DMS114 treated with DMSO at 0.1 percent for 48 hours (cell line): ENCODE measurements around the gene CLPX.
"Not testable (repeated sequence)": the region's sequence is repeated elsewhere in the genome, so short reads cannot be mapped to it uniquely, and the experiment has no call there.

Experiments used
- DNase-seq: peaks from one replicate; lab custom pipeline; 2025; ENCODE audit not compliant: unreplicated experiment; lab: John Stamatoyannopoulos, UW

The CLPX gene

DNA sequence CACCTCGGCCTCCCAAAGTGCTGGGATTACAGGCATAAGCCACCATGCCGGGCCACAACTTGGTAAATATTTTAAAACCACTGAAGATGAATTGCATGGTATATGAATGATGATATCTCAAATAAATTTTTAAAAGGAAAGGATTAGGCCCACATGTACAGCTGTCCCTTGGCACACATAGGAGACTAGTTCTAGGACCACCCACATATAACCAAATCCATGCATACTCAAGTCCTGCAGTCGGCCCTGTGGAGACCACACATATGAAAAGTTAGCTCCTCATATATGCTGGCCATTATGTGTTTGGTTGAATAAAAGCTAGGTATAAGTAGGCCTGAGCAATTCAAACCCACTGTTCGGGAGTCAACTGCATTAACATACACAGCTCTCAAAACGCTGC, 10.6 kb downstream of the CLPX start:
- DNase-seq, result no peak

DNA sequence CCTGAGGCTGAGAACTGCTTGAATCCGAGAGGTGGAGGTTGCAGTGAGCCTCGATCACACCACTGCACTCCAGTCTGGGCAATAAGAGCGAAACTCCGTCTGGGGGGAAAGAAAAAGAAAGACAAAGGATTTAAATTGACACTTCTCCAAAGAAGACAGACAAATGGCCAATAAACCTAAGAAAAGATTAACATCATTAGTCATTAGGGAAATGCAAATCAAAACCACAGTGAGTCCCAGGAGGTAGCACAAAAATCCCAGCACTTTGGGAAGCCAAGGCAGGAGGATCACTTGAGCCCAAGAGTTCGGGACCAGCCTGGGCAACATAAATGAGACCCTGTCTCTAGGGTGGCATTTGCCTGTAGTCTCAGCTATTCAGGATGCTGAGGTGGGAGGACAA, 12.6 kb downstream of the CLPX start:
- DNase-seq, result no peak

DNA sequence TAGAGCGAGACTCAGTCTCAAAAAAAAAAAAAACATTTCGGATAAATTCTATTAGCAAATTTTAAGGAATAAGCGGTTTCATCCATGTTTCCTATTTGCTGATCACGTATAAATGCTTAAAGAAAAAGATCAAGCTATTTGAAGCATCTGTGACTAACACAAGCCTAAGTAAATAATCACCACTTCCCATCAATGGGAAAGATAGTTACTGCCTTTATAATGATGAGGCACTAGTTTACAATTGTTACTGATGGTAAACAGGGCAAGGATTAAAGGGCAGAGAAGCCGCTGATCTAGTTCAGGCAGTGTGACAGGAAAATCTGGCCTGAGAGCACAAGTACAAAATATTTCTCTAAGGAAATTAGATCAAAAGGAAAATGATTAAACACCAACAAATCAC, 13.7 kb downstream of the CLPX start:
- DNase-seq, result no peak

DNA sequence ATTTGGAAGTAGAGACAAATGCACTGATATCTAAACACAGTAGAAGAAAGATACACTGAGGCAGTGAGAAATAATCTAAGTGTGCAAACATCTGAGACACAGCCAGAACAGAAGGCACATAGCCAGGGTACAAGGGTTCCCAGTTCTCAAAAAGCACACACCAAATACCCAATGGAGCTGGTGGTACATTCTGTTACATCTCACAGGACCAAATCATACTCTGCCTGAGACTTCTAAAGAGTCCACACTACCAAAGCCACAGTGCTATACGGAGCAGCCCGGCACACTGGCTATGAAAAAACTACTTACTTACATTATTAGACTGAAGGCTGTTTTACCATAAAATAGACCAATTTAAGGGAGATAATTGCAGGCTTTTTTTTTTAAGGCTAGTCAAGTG, 19.3 kb downstream of the CLPX start:
- DNase-seq, result no peak

DNA sequence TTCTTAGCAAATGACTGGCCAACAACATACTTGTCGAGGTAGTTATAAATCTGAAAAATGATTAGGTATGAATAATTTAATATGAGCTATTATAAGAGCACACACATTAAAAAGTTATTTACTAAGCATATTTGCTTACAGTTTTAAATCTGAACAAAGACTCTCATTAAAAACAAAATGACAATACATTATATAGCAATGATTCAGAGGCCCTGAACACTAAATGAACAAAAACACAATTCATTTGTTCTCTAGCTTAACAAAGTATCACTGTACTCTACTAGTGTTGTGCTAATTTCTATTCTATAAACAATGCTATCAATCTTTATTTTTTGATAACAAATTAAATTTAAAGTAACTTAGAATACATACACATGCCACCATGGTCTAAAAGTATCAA, 21.0 kb downstream of the CLPX start:
- no peak for DNase-seq

DNA sequence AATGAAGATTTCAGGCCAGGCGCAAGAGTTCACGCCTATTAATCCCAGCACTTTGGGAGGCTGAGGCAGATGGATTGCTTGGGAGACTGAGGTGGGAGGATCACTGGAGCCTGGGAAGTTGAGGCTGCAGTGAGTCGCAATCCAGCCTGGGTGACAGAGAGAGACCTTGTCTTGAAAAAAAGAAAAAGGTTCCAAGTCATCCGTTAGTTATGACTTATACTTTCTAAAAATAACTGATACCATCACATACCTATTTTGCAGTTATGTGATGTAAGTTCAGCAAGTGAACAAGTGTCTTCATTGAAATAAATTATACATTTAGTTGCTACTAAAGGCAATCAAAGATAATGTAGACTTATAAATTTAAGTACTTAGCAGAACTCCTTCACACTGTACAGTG, 22.1 kb downstream of the CLPX start:
- DNase-seq, result no peak

DNA sequence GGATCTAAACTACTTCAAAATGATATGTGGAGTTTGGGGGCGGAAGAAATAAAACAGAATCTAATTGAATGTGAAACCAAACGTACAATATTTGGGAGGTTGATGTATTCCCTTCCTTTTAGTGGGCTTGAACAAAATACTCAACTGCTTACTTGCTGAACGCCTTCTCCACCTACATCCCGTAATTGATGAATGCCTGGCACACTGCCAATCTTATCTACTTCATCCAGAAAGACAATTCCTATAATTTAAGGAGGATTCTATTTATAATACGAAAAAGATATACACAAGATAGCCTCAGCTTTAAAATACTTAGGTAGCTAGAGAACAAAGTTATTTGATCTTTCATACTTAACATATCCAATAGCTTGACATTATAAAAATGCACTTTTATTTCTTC, 28.4 kb downstream of the CLPX start:
- DNase-seq, result no peak

DNA sequence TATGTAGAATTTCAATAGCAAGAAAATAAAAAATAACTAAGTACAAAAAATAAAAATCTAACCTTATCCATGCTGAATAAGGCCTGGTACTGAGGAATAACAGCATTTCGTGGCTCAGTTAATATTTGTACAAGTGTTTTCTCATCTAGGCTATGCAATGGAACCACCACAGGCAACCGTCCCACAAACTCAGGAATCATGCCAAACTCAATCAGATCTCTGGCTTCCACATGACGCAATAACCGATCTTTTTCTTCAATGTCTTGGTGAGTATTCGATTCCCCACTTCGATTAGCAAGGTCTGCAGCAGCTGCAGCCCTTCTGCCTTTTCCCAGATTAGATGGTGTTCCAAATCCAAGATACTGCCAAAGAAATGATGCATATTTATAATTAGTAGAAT, 30.4 kb downstream of the CLPX start:
- DNase-seq, result no peak

DNA sequence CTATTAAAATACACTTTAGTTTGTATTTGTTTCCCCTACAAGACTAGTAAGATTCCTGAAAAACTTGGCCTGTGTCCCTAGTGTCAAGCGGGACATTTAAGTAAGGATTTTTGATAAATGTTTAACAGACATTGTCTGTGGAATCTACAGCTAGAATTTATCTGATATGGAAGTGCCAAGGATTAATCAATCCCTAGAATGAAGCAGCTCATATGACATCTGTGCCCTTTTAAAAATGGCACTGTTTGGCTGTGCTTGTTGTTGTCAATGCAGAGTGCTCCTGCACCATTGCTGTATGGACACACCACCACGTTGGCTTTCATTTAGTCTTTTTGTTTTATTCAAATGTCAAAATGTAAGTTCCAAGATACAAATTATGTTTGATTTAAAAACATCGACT, 37.2 kb downstream of the CLPX start:
- no peak for DNase-seq

DNA sequence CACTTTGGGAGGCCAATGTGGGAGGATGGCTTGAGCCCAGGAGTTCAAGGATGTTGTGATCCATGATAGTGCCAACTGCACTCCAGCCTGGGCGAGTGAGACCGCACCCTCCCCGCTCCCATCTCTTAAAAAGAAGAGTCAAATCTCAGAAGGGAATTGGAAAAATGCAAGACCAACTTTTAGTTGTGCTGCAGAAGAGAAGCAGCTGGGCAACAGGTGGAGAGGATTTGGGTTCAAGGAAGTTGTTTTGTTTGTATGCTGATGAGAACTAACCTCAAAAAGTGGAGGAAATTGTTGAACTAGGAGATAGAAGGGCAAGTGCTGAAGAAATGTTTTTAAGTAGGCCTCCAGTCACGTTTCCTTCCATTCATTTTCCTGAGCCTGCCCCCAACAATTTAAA, 38.7 kb downstream of the CLPX start:
- no peak for DNase-seq

DNA sequence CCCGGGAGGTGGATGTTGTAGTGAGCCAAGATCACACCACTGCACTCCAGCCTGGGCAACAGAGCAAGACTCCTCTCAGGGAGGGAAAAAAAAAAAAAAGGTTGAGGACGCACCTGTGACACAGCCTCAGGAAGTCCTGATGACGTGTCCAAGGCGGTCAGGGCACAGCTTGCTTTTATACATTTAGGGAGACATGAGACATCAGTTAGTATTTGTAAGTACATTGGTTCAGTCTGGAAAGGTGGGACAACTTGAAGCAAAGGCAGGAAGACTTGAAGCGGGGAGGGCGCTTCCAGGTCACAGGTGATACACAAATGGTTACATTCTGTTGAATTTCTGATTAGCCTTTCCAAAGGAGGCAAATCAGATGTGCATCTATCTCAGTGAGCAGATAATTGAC, 46.5 kb downstream of the CLPX start:
- DNase-seq, result not testable (repeated sequence)

DNA sequence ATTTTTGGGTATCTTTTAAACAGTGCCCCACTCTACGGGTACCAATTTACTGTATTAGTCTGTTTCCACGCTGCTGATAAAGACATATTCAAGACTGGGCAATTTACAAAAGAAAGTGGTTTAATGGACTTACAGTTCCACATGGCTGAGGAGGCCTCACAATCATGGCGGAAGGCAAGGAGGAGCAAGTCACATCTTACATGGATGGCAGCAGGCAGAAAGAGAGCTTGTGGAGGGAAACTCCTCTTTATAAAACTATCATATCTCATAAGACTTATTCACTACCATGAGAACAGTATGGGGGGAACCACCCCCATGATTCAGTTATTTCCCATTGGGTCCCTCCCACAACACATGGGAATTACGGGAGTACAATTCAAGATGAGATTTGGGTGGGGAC, 47.2 kb downstream of the CLPX start:
- not testable (repeated sequence) for DNase-seq

DNA sequence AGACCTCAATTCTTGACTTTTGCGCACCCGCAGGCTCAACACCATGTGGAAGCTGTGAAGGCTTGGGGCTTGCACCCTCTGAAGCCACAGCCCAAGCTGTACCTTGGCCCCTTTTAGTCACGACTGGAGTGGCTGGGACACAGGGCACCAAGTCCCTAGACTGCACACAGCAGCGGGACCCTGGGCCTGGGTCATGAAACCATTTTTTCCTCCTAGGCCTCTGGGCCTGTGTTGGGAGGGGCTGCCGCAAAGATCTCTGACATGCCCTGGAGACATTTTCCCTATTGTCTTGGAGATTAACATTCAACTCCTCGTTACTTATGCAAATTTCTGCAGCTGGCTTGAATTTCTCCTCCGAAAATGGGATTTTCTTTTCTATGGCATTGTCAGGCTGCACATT, 48.1 kb downstream of the CLPX start:
- not testable (repeated sequence) for DNase-seq

DNA sequence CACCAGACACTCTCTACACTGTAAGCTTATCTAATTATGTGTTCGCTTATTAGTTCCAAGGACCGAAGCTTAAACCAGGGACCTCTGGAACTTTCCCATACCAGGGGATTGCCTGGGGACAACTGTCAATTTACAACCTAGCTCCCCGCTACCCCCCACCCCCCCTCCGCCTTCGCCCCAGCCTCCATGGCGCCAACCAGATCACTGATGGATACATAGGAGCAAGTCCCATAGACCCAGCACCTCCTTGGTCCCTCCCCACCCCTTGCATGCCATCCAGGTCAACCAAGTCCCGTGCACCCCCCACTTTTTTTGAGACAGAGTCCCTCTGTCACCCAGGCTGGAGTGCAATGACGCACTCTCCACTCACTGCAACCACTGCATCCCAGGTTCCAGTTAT, 50.6 kb downstream of the CLPX start:
- no peak for DNase-seq

DNA sequence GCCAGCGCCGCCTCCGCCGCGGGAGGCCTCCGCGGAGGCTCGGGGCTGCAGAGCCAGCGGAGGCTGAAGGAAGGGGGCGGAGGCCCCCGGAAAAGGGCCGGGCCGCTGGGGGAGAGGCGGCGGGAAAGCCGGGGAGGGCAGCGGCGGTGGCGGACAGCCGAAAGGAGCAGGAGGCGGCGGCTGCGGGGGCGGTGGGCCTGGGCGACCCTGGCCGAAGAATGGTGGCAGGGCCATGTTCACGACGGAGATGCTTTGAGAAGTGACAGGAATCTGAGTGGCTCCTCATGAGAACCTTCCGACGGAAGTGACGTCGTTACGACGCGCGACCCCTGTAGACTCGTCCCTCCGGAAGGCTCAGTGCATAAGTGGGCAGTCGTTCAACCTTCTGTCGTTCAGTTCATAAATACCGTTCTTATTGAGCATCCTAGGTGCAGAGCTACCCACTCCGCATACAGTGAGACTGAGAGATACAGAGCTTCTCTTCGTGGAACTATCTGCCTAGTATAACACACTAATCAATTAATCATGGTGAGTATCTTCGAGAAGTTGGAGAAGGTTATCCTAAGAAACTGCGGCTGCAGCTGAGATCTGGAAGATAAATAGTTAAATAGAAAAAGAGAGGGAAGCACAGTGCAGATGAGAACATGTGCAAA, 51.5 kb downstream of the CLPX start, which contains the start of gene PDCD7:
TSS of gene PDCD7 (minus strand) at position 261 of the 653 bp plus-strand sequence. CDS start at position 234, 27 bp downstream.
- peak; percentile 96 for DNase-seq

DNA sequence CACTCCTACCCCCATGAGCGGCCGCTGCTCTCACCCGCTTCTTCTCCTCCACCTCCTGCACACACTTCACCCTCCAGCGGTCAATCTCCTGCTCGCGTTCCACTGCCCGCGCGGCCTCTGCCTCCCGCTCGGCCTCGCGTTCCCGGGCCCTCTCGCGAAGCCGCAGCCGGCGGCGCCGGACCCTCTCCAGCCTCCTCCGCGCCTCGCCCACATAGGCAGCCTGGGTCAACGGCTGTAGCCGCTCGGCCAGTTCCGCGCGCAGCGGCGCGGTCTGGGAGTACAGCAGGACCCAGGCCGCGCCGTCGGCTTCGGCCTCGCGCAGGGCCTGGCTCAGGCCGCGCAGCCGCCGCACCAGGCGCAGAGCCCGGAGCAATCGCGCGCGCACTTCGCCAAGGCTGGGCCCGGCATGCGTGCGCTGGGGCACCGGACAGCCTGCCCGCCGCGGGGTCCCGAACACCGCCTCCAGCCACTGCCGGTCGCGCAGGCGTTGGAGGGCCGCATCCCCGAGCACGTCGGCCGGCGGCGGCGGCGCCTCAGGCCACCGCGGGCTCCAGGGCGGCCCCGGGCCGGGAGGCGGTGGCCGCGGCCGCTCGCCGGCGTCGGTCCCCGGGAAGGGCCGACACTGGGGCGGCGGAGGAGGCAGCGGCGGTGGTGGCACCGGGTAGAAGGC, 52.1 kb downstream of the CLPX start:
- DNase-seq, result peak; percentile 40

DNA sequence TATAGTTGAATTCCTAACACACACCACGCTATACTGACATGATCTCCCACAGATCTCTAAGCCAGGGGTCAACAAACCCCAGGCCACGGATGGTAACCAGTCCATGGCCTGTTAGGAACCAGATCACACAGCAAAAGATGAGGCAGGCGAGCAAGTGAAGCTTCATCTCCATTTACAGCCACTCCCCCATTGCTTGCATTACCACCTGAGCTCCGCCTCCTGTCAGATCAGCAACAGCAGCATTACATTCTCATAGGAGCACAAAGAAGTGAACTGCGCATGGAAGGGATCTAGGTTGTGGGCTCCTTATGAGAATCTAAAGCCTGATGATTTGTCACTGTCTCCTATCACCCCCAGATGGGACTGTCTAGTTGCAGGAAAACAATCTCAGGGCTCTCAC, 54.2 kb downstream of the CLPX start:
- no peak for DNase-seq

DNA sequence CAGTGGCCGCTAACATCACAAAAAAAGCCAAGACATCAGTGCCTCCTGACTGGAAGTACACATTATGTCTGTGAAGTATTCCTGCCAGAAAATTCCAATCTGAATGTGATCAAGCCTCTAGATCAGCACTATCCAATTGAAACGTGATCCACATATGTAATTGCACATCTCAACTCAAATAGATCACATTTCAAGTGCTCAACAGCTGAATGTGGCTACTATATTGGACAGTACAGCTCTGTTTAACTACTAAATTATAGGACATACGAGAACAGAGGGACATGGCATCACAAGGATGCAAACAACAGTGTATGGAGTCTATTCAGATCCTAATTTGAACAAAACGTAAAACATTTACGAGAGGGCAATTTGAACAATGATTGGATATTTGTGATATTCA, 69.6 kb downstream of the CLPX start:
- no peak for DNase-seq

DNA sequence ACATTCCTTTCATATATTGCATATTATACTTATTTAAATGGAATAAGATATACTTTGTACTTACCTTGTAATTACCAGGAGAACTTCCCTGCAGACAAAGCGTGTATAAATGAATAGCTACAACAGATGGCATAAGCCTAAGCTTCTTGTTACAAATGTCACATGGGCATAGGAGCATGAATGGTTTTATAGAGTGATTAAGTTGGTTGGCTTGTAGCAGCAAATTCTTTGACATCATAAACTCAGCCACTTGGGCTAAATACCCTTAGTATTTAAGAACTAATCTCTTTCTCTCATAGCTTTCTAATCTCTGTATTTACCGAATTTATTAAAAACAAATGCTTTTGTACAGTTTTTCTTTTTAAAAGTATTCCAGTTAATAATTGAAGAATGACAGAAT, 70.1 kb downstream of the CLPX start, which contains the start of gene UBAP1L:
TSS of gene UBAP1L (minus strand) at position 115 of the 400 bp plus-strand sequence. CDS start 8,985 bp downstream, outside the sequence.
- no peak for DNase-seq

DNA sequence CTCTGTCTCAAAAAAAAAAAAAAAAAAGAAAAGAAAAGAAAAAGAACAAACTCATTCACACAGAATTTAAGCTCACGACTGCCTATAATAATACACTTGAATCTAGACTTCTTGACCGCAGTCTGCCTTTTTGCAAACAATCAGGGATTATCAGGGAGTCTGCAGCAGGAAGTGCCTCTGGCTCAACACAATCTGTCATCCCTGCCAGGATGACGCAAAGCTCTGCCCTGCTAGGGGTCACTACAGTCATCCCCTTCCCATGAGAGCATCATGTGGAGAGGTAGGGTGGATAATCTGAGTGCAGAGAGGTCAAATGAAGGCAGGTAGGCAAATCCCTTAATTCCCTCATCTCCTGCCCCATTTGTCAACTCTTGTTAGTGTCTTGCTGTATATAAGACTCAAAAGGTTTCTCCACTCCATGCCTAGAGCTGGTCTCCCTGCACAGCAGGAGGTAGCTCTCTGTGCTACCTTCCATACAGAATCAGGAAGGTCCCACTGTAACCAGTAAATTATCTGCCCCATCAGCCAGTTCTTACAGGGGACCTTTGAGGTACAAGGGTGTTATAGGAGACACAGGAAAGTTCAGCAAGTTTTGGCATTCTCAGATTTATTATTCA, 74.4 kb downstream of the CLPX start:
- DNase-seq, result no peak

DNA sequence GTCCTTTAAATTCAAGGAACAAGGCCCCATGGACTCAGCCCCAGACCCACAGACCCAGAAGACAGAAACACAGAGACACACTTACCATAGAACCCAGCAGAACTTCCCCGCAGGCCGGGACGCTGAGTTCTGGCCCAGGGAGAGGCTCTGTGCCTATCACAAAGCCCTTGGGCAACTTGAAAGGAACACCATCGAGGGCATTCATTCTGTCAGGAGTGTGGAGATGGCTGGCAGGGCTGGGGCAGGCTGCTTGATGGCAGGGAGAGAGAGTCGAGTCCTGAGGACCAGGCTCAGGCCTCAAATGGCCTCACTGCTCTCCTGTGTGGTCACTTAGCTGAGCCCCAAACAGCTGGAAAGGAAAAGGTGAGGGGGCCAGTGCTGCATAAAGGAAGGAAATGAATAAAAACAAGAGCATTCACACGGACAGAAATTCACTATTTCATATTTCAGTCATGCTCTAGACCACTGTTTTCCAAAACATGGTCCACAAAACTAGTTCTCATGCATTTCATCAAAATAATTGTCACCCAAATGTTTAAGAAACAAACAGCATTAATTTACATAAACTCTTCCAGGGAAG, 79.0 kb downstream of the CLPX start:
- DNase-seq, result no peak

DNA sequence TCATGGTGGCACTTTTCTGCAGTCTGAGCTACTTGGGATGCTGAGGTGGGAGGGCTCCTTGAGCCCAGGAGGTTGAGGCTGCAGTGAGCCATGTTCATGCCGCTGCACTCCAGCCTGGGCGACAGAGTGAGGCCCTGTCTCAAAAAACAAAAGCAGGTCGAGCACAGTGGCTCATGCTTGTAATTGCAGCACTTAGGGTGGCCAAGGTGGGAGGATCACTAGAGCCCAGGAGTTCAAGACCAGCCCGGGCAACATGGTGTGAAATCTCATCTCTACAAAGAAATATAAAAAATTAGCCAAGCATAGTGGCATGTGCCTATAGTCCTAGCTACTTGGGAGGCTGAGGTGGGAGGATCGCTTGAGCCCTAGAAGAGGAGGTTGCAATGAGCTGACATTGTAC, 80.1 kb downstream of the CLPX start:
- DNase-seq, result no peak
